A673 (cell line): ENCODE results near the gene POU2F3. TPM values are rescaled to one million over a fixed set of nuclear protein-coding genes. Genes with fewer than 3 reads are reported as not detected.

Experiments used
- Bru-seq: library from RNA; stranded (reverse); fragments of 400-500 nt; gene quantifications from one replicate; lab custom pipeline; 2021; lab: Mats Ljungman, UMichigan
- BruChase-seq, 2 experiments: library from RNA; stranded (reverse); fragments of 400-500 nt; gene quantifications; one replicate each; lab custom pipeline; 2021; lab: Mats Ljungman, UMichigan
- BruUV-seq: library from RNA; stranded (reverse); fragments of 400-500 nt; replicated peaks from 2 replicates; lab custom pipeline; 2021; lab: Mats Ljungman, UMichigan
- CTCF ChIA-PET: fragments of 300-600 bp; sonication (Branson Sonifier 250); formaldehyde crosslinking; loops from one replicate; lab custom pipeline; 2022; ENCODE audit warnings: antibody characterized with exemption; lab: Charles Lee
- POLR2A ChIA-PET: fragments of 300-600 bp; sonication (Branson Sonifier 250); formaldehyde crosslinking; loops from one replicate; lab custom pipeline; 2022; ENCODE audit warnings: antibody characterized with exemption; ENCODE audit not compliant: low non-redundant PET; lab: Charles Lee
- DNase-seq: peaks from one replicate; pipeline ENCODE4 v3.0.0-alpha.2; 2015; ENCODE audit warnings: low spot score
- H3K27ac ChIP-seq: fragments of 200-600 bp; sonication (generic); 2 replicates; pipeline ENCODE4 v1.5.1; 2016; ENCODE audit warnings: mixed run types, low read depth, mild to moderate bottlenecking, mixed read lengths, antibody characterized with exemption, low read length; ENCODE audit not compliant: poor library complexity, severe bottlenecking
- H3K27me3 ChIP-seq: fragments of 200-600 bp; sonication (generic); replicated peaks from 2 replicates; pipeline ENCODE4 v1.6.1; 2017; ENCODE audit warnings: mixed run types, low read depth, mild to moderate bottlenecking, mixed read lengths, antibody characterized with exemption, low read length; ENCODE audit not compliant: insufficient read depth, poor library complexity
- H3K36me3 ChIP-seq: fragments of 200-600 bp; sonication (generic); 2 replicates; pipeline ENCODE4 v1.6.1; 2016; ENCODE audit warnings: mixed run types, mild to moderate bottlenecking, mixed read lengths, antibody characterized with exemption, low read length; ENCODE audit not compliant: insufficient read depth, poor library complexity, severe bottlenecking
- H3K4me1 ChIP-seq: fragments of 200-600 bp; sonication (generic); 2 replicates; pipeline ENCODE4 v1.6.1; 2017; ENCODE audit warnings: mixed run types, mild to moderate bottlenecking, mixed read lengths, antibody characterized with exemption, low read length; ENCODE audit not compliant: insufficient read depth, poor library complexity, severe bottlenecking
- H3K4me3 ChIP-seq: fragments of 200-600 bp; sonication (generic); 2 replicates; pipeline ENCODE4 v1.5.1; 2016; ENCODE audit warnings: low read depth, mixed run types, mild to moderate bottlenecking, mixed read lengths, low read length; ENCODE audit not compliant: poor library complexity, severe bottlenecking
- H3K9me3 ChIP-seq: fragments of 200-600 bp; sonication (generic); 2 replicates; pipeline ENCODE4 v1.6.1; 2016; ENCODE audit warnings: mixed run types, low read depth, mild to moderate bottlenecking, mixed read lengths, antibody characterized with exemption, low read length; ENCODE audit not compliant: poor library complexity, severe bottlenecking
- CTCF ChIP-seq: fragments of 300-800, 200-600 bp; sonication (generic); conservative IDR thresholded peaks from 2 replicates; pipeline ENCODE4 v1.5.1; 2017; ENCODE audit warnings: low read depth, mild to moderate bottlenecking, antibody characterized with exemption, low read length, moderate library complexity, mixed read lengths
- EZH2 ChIP-seq: fragments of 200-600 bp; sonication (generic); IDR thresholded peaks from 2 replicates; pipeline ENCODE4 v1.6.1; 2017; ENCODE audit warnings: borderline replicate concordance, low read depth, mild to moderate bottlenecking, mixed read lengths, antibody characterized with exemption, low read length; ENCODE audit not compliant: poor library complexity, severe bottlenecking
- intact Hi-C: fragments of 100-400 bp; cut with micrococcal nuclease; formaldehyde crosslinking; loops from one replicate; pipeline ENCODE4 v1.10.0; 2022; ENCODE audit not compliant: unreplicated experiment
- long read RNA-seq: library from polyadenylated mRNA; stranded (forward); transcript quantifications from one replicate; pipeline ENCODE4 v2.0.0, GENCODE V29; 2022
- total RNA-seq: library from RNA; stranded (reverse); gene quantifications from 2 replicates; pipeline ENCODE4 v1.2.3, GENCODE V29; 2021

Gene POU2F3
- total RNA-seq (not detected in 2 replicates), Bru-seq, nascent RNA (percentile 16 among the genes with signal in this experiment), BruChase-seq, experiment 1, labeled RNA remaining after a 2-hour chase (percentile 16 among the genes with signal in this experiment), BruChase-seq, experiment 2, labeled RNA remaining after a 6-hour chase (percentile 12 among the genes with signal in this experiment)
- long read RNA-seq, result 0 reads

GRCh38 chr11:120239713-120240640 lies at the start of gene POU2F3:
Gene POU2F3, plus strand, starts transcription at chr11:120240140. Its CDS starts 204 bp downstream, at chr11:120240344.
- Histone ChIP-seq H3K4me3 (no peak within 1 kb of the TSS), H3K4me1 (no peaks in the 10 kb centered on the region), H3K9me3 (no peaks in the 10 kb centered on the region), H3K27ac (no peak within 1 kb of the TSS), H3K36me3 (no peaks in the 10 kb centered on the region), H3K27me3 (peaks cover 45% of the 10 kb centered on the region)
- BruUV-seq, result no TSS peak
- POLR2A ChIA-PET, result no interaction called here
- intact Hi-C loops, result no loop called here
- CTCF ChIA-PET, result interaction anchor here (1.3 kb wide), 1 partner anchor 63 kb away, joined by 3 read pairs; no protein-coding TSS in a partner anchor
- DNase-seq, result no peak
- TF ChIP-seq CTCF, result peak; percentile 46
- TF ChIP-seq EZH2, result peak; percentile 56

- Histone ChIP-seq H3K4me1 (peaks cover 16% of the 10 kb centered on the region), H3K36me3 (no peaks in the 10 kb centered on the region), H3K9me3 (no peaks in the 10 kb centered on the region), H3K4me3 (no peak overlapping the region), H3K27ac (no peak overlapping the region), H3K27me3 (no peaks in the 10 kb centered on the region)
- DNase-seq, result no peak
- POLR2A ChIA-PET, result no interaction called here
- intact Hi-C loops, result no loop called here
- CTCF ChIA-PET, result no interaction called here
- BruUV-seq, result no TSS peak
- TF ChIP-seq CTCF, result no peak
- no peak for TF ChIP-seq EZH2
Measured at GRCh38 chr11:120191058-120191457, 48.9 kb upstream of the POU2F3 start.

GRCh38 chr11:120192831-120193625 lies 46.9 kb upstream of the POU2F3 start:
- ChIA-PET CTCF (no interaction called here), POLR2A (no interaction called here)
- Histone ChIP-seq H3K4me1 (peaks cover 17% of the 10 kb centered on the region), H3K9me3 (no peaks in the 10 kb centered on the region), H3K36me3 (no peaks in the 10 kb centered on the region), H3K4me3 (no peak overlapping the region), H3K27ac (no peak overlapping the region), H3K27me3 (no peaks in the 10 kb centered on the region)
- intact Hi-C loops, result no loop called here
- DNase-seq, result no peak
- TF ChIP-seq CTCF (no peak), EZH2 (no peak)
- BruUV-seq, result no TSS peak
